Inflammatory macrophage (primary cell): ENCODE data around the gene COPZ2.
"Not testable (repeated sequence)": the region's sequence is repeated elsewhere in the genome, so short reads cannot be mapped to it uniquely, and the experiment has no call there.

Experiments used
- DNase-seq, 2 donors: peaks; one replicate each; pipeline ENCODE4 v3.0.0-alpha.2; 2020 to 2022

The COPZ2 gene

DNA sequence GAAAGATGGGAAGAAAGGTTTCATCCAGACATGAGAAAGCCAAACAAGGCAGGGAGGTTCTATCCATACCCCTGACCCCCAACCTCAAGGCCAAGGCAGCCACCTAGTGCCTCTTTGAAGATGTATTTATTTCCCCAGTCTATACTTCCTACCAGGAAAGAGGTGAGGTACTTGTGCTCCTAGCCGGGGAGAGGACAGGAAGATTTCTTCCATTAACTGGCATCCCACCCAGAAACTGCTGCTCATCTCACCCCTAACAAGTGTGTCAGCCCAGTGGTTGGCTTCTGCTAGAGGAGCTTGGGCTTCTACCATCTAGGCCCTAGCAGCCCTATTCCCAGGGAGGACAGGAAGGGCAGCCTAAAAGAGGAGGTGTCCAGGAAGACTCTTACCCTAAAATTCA, 8.9 kb downstream of the COPZ2 start:
- DNase-seq, result no peak

DNA sequence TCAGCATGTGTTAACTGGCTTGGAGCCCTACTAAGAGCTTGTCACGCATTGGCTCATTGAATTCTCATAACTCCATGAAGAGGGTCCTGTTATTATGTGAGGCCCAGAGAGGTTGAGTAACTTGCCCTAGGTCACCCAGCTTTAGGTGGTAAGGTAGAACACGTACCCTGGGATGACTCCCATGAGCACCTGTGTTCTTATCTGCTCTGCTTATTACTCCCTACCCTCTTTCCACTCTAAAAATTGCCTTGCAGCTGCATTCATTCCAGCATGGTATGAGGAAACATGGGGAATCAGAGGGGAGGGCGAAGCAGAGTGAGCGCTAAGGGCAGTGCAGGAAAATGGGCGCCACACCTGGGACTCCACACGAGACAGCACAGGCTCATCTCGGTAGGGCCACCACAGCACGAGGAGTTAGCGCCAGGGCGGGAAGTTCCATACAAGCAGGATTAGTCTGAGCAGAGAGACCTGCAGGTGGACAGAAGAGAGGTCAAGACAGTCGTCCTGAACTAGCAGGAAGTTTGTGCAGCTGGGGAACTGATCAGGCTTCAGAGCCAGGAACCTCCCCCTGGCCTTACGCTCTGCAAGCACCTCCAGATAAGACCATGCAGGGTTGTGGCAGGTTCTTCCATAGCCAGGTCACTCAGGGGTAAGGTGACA, 10.1 kb downstream of the COPZ2 start:
- DNase-seq, result no peak

DNA sequence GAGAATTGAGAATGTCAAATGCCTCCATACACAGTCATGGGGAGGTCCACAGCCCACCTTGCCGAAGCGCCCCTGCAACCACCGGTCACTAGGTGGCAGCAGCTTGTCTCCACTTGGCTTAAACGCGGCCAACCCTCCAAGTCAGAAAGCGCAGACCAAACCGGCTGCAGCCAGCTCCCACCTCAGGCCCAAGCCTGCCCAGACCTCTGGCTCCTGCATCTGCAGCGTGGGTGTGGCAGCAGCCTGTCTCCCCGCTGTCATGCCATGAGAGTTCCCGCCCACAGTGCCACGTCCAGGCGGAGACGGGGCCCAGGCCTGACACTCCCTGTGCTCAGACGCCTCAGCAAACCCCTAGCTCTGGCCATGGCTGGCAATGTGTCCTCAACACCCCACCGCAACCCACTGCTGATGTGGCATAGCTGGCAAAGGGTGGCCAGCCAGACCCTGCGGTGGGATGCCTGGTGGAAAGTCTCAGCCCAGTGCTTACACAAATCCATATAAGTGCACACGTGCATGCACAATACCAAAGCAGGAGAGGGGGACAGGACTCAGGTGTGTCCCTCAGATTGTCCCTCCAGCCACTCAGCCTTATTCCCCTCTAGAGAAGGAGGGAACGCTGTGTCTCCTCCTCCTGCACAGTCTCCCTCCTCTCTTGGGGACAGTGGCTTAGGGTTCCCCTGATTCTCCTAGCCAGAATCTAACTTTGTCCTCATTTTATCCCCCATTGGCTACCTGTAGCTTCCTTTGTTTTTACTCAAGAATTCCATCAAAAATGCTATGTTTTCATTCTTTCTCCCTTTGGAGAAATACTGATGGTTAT, 10.9 kb downstream of the COPZ2 start:
- peak; percentile 54 to 75 for DNase-seq

DNA sequence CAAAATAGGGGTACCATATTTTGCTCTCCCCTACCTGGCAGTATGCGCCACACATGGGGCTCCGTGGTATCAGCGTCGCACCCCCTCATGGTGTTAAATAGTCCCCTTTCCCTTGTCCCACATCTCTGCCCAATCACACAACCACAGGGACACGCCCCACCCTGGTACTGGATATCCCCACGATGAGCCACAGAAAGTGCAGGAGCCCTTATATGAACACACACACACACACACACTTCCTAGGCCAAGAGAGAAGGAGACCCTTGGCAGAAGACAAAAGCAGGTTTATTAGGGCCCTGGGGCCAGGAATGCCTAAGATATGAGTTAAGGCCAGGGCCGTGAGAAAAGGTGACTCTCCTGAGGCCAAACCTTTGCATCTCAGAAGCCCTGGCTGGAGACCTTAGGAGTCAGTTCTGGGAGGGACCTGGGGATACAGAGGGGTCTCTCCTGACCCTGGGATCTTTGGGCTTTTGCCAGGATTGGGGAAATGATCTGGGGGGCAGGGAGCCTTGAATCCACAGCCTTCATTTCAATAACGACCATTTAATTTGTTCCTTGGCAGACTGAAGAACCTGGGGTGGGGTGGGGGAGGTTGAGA, 11.6 kb downstream of the COPZ2 start:
- DNase-seq, result no peak

DNA sequence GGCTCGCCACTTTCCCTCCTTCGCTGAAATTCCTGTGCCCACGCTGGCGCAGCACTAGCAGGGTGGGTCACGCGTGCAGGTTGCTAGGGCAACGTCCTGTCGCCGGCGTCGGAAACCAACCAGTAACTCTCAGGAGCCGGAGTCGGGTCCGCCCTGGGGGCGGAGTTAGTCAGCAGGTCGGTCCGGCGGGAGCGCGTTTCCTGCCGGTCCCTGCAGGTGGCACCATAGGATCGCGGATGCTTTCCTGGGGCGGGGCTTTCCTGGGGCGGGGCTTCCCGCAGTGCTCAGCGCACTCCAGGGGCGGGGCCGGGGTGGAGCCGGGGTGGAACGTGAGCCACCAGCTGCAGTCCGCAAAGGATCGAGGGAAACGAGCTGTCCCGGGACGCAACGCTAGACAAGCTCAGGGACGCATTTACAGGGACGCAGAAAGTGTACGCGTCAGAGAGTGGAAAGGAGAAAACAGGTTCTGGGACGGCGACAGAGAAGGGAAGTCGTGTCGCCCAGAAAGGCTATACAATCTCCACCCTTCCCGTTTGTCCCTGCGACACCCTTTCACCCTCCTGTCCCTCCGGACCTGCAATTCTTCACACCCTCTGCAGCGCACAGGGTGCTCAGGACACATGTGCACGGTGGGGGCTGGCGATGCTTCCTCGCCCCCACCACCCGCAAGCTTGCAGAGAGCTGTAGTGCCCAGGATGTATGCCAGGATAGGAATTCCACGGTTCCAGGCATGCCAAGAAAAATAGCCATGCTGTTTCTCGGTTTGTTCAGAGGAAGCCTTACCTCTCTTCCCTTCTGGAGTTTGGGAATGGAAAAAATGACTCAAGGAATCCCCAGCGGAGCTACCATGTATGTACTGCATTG, 12.3 kb downstream of the COPZ2 start:
- peak; percentile 98 to 99 for DNase-seq

DNA sequence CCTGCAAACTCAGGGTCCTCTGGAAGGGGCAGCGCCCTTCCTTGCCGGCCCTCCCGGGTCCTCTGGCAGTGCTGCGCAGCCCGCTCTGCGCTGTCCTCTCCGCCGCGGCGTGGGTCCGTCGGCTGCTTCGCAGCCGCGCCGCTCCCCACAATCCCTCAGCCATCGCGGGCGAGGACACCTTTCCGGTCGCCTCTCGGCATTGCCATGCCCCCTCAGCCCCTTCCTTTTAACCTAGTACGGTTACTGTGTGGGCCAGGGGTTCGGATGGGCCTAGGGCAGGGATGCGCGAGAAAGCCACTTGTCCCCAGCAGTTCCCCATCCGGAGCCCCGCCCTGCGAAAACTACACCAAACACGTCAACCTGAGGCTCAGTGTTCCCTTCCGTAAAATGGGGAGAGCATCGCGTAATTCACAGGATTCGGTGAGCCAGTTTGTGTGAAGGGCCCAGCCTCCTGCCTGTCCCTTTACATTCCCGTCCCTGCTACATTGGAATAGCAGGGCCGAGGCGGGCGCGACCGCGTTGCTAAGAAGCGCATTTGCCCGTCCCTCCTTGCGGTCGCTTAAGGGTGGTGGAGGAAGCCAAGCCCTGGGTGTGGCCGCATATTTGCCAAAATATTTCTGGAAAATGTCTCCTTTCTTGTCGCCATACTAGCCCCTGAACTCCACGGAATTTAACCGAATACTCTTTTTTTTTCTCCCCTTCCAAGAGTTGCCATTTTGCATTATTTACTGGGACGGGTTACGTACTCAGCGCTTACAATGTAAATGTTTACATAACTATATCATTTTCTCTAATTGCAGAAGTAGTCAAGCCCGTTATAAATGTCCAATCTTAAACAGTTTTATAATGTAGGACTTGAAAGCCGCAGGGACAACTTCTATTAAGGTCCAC, 13.2 kb downstream of the COPZ2 start:
- peak; percentile 48 to 52 for DNase-seq

DNA sequence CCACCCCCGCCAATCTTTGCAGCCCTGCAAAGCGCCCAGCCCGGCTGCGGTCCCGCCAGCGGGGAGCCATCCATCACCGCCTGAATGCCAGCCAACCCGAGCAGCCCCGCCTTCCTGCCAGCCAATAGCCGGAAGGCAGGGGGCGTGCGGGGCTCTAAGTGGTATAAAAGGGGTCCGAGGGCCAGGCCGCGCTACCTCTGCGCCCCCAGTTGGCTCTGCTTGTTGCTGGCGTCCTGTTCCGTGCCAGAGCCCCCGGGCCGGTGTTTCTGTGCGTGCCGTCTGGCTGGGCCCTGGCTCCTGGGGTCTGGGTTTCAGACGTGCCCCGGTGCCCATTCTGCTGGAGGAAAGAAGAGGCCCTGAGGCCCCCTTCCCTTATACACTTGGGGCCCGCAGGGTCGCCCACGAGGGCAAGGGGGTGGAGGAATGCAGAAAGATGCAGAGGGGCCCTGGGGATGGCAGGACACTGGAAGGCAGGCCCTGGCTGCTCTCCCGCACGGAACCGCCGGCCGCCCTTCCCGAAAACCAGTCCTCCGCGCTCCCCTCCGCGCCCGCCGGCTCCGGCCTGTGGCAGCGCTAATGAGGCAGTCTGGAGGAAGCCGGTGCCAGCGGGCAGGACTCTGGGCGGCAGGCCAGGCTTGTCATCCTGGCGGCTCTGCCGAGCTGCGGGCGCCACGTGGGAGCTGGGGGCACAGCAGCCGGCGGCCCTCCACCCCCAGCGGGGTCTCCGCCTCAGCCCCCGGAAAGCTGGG, 14.0 kb downstream of the COPZ2 start:
- DNase-seq, result peak; percentile 54 to 61

DNA sequence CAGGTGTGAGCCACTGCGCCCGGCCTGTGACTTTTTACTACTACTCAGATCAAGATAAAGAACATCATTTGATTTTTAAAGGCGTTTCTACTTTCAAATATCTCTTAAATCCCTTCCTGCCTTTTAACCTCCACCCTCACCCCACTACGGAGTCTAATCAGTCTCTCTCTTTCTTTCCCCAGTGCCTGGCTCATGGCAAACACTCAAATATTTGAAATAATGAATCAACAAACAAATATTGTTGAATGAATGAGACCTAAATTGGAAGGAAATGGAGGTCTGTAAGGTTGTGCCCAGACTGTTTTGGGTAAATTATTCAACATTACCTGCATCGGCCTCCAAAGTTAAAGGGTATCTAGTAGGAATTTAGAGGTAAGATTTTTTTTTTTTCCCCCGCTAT, 14.7 kb downstream of the COPZ2 start:
- DNase-seq, result no peak

DNA sequence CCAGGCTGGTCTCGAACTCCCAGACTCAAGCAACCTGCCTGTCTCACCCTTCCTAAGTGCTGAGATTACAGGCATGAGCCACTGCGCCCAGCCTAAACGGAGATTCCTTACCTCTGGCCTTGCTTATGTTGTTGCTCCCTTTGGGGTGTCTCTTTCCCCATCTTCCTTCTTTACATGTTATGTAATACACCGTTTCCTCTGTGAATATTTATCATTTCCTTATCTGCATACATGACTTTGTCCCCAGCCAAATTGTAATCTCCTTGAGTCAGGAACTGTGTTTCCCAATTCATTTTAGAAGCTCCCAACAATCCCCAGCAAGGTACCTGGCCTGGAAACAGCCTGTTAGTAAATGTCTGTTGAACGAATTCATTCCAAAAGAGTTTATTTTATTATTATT, 15.7 kb downstream of the COPZ2 start:
- peak; percentile 43 to 71 for DNase-seq

DNA sequence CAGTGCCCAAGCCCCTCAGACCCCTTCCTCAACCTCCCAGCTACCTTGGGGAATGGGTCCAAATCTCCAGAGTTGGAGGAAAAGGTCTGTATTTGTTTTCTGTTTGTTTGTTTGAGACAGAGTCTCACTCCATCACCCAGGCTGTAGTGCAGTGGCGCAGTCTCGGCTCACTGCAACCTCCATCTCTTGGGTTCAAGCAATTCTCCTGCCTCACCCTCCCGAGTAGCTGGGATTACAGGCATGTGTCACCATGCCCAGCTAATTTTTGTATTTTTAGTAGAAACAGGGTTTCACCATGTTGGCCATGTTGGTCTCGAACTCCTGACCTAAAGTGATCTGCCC, 19.8 kb downstream of the COPZ2 start:
- not testable (repeated sequence) for DNase-seq

DNA sequence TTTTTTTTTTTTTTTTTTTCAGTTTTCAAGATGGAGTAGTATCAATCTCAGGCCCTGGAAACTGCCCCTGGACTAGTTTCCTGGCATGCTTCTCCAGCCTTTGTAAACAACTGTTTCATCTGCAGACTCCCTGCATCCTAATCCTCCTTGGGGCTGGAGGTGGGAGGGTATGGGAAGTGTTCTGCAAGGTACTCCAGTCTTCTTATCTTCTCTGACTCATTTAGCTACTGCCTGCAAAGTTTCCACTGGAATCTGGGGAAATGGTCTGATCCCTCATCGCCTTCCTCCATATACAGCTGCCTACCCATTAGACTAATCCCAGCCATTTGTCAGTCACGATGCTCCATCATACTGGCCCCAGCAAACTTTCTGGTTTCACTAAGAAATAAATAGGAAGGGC, 21.5 kb downstream of the COPZ2 start:
- DNase-seq, result no peak

DNA sequence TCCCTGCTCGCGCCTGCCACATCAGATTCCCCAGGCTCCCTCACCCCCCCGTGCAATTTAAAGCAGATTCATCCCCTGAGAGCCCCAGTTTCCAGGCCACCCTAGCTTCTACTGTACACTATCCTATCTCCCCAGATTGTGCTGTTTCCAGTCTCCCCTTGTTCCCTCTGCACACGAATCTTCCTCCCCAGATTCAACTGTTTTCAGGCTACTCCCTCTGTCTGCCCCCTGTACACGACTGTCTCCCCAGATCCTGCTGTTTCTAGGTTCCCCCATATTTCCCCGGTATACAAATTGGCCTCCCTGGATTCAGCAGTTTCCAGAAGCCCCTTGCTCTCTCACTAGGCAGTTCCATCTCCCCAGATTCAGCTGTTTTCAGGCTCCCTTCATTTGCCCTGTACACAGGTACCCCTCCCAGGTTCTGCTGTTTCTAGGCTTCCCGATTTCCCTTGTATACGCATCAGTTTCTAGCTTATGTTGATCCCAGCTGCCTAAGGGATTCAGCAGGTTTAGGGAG, 22.9 kb downstream of the COPZ2 start:
- DNase-seq, result no peak

DNA sequence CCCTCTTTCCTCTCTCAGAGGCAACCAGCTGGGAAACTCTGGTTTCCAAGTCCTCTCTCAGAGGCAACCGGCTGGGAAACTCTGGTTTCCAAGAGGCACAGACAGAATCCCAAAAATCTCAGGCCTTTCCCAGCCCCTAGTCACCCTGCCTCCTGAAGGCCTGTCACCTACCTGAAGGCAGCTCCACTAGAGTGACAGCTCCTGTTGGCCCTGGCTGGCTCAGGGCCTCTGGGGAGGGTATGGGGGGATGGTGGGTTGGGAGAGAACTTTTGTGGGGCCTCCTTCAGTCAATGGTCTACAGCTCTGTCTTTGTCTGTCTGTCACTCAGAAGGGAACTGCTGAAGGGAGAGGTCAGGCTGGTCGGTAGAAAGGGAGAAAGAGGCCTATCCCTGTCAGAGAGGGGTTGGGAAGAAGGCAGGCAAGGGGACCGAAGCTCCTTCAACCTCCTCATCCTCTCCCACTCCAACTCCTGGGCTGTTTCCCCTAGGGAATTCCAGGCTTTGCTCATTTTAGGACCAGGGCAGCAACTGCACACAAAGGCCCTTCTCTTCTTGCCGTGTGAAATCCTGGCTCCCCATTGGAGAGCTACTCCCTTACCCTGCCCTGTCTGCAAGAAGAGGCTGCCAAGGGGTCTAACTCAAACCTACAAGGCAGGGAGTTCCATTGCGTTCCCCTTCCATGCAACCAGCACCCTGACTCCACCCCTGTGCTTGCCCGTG, 23.6 kb downstream of the COPZ2 start:
- DNase-seq, result no peak

DNA sequence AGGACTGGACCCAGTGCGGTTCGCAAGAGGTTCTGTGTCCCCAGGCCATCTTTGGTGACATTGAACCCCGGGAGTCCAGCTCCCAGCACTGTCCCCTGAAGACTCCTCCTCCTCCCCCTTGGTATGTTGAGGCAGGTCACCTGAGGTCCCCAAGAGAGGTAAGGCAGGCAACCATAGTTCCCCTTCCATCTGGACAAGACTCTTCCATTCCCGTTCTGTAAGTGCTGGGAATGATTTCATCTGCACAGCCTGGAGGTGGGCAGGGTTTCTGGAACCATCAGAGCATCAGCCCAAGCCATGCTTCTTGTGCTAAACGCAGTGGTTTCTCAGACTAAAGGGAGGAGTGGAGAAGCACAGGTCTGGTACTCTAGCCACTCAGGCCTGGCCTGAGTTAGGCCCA, 24.9 kb downstream of the COPZ2 start:
- no peak for DNase-seq

DNA sequence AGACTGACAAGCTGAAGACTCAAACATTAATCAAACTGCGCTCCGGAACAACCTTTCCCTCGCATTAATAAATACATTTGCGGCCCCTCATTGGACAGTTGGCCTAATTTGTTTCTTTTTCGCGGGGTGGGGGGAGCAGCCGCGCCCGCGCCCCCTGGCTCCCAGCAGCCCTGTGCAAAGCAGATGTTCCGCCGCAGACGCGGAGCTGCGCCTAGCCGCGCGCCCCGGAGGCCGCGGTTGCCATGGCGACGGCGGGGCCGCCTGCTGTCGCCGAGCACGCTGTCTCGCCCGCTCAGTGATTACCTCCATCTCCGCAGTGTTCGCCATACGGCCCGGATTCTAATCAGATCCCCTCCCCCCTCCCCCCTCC, 25.5 kb downstream of the COPZ2 start:
- DNase-seq, result peak in 1 of 2 donors; percentile 47

DNA sequence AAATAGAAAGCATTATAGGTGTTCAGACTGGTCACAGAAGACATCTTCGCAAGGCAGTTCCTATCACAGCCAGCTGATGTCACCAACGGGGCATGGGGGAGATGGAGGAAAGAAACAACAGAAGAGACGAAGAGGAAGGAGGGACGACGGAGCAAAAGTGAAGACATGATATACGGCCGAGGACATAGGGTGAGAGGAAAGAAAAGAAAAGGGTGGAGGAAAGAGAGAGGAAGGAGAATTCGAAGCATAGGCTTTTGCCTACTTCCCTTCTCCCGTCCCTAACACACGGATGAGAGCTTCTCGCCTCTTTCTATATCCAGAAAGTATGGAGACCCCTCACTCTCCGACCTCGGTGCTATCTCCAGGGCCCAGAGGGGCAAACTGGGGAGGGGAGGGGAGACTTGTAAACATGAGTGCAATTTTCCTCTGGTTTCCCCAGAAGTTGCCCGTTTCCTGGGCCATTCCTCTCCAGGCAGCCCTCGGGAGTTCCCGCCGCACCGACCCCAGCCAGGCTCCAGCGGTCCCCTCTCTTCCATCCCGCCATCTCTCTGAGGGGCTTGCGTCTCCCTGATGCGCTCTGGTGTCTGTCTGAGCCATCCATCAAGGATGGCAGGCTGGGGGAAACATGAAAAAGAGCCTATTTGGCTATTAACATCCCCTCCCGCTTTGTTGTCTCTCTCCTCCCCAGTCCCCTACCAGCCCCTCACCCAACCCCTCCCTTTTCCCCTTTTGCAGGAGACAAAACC, 26.0 kb downstream of the COPZ2 start:
- peak in 1 of 2 donors; percentile 20 for DNase-seq

DNA sequence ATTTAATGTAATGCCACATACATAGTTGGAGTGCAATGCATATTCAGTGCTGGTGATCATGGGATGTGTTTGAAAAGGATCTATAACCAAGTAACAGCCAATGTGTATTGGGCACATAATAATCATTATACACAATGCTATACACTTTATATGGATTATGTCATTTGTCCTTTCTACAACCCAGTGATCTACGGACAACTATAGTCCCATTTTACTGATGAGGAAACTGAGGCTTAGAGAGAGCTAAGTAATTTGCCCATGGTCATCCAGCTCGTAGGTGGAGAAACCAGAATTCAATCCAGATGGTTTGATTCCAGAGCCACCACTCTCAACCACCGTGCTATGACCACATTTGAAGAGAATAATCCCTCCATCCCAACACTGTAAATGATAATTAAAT, 27.4 kb downstream of the COPZ2 start:
- no peak for DNase-seq

DNA sequence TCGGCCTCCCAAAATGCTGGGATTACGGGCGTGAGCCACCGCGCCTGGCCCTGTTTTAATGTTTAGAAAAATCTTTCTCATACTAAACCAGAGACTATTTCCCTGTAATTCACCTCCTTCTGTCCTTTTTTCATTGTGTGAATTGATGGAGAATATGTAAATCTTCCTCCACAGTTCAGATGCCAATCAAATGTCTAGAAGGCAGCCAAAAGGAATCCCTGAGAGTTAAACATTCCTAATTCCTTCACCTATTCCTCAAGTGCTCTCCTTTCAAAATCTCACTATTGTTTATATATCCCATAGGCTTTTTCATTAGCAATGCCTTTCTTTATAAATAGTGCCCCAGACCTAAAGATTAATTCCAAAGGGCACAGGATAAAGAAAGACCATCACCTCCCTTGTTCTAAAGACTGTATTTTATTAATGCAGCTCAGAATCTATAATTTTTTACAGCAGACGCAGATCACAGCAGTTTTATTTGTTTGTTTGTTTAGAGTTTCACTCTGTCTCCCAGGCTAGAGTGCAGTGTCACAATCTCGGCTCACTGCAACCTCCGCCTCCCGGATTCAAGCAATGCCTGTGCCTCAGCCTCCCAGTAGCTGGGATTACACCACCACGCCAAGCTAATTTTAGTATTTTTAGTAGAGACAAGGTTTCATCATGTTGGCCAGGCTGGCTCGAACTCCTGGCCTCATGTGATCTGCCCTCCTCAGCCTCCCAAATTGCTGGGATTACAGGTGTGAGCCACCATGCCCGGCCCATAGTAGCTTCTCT, 30.5 kb downstream of the COPZ2 start:
- DNase-seq, result peak; percentile 73 to 82

DNA sequence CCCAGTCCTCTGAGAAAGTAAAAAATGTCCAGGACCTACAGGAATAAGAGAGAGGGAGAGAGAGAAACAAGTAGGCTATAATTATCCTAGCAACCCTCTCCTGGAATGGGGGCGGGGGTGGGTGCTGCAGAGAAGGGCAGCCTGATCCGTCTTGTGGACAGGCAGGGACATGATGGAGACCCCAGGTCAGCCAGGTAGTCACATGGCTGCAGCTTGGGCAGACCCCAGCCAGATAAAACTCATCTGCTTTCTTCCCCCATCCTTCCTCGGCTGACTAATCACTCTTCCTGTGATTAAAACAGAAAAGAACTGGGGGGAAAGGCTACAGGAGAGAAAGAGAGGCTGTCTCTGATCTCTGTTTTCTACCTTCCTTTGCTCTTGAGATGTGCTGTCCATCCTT, 32.6 kb downstream of the COPZ2 start:
- no peak for DNase-seq
